Mucosa of rectum (tissue), 2 donors: ENCODE results near the gene GPRC6A.

Experiments used
- H3K27ac ChIP-seq, 2 donors: one replicate each; pipeline ENCODE4 v1.7.0; 2013; ENCODE audit warnings: inconsistent platforms in 2 of 2, low read depth in 2 of 2, low read length in 2 of 2
- H3K27me3 ChIP-seq, 2 donors: one replicate each; pipeline ENCODE4 v1.7.0; 2013; ENCODE audit warnings: low read length in 2 of 2; ENCODE audit not compliant: control insufficient read depth in 2 of 2, insufficient read depth in 2 of 2
- H3K36me3 ChIP-seq, 2 donors: one replicate each; pipeline ENCODE4 v1.7.0; 2013; ENCODE audit warnings: low read length in 2 of 2; ENCODE audit not compliant: control insufficient read depth in 2 of 2, insufficient read depth in 2 of 2
- H3K4me1 ChIP-seq, 2 donors: one replicate each; pipeline ENCODE4 v1.7.0; 2013; ENCODE audit warnings: low read length in 2 of 2, mild to moderate bottlenecking in 1 of 2; ENCODE audit not compliant: control insufficient read depth in 2 of 2, insufficient read depth in 2 of 2
- H3K4me3 ChIP-seq, 2 donors: one replicate each; pipeline ENCODE4 v1.7.0; 2013; ENCODE audit warnings: low read length in 2 of 2
- H3K9ac ChIP-seq, 2 donors: one replicate each; pipeline ENCODE4 v1.7.0; 2013; ENCODE audit warnings: low read length in 2 of 2, low read depth in 1 of 2, mild to moderate bottlenecking in 1 of 2
- H3K9me3 ChIP-seq, 2 donors: one replicate each; pipeline ENCODE4 v1.7.0; 2013; ENCODE audit warnings: low read length in 2 of 2; ENCODE audit not compliant: control insufficient read depth in 2 of 2
- donor health status: healthy.
- donor health status: Normal muscosa, but diverticular disease.

GPRC6A gene

GRCh38 chr6:116828983-116829382 lies at the start of gene GPRC6A:
TSS of gene GPRC6A (minus strand) at chr6:116829083. CDS start at chr6:116829013, 70 bp downstream.
- H3K27ac ChIP-seq: no peak within 1 kb of the TSS
- no peaks in the 10 kb centered on the region for H3K27me3 ChIP-seq
- H3K4me1 ChIP-seq: no peaks in the 10 kb centered on the region
- no peaks in the 10 kb centered on the region for H3K9me3 ChIP-seq
- no peak within 1 kb of the TSS for H3K4me3 ChIP-seq
- H3K9ac ChIP-seq: no peak within 1 kb of the TSS
- no peaks in the 10 kb centered on the region for H3K36me3 ChIP-seq

- no peak overlapping the region for H3K4me3 ChIP-seq
- H3K9ac ChIP-seq: no peak overlapping the region
- peaks cover 0 to 2% of the 10 kb centered on the region in 2 donors for H3K9me3 ChIP-seq
- H3K27ac ChIP-seq: no peak overlapping the region
- H3K36me3 ChIP-seq: no peaks in the 10 kb centered on the region
- peaks cover 23% of the 10 kb centered on the region in 2 donors for H3K27me3 ChIP-seq
- peaks cover 0 to 7% of the 10 kb centered on the region in 2 donors for H3K4me1 ChIP-seq
Measured at GRCh38 chr6:116877743-116878142, 48.9 kb upstream of the GPRC6A start.

GRCh38 chr6:116876635-116877611 lies 48.0 kb upstream of the GPRC6A start, which contains the start of gene RFX6:
TSS of gene RFX6 (plus strand) at chr6:116877242. CDS start at chr6:116877276, 34 bp downstream.
- peak within 1 kb of the TSS; percentile 50 to 52 for H3K4me3 ChIP-seq

GRCh38 chr6:116876107-116876506 lies 47.2 kb upstream of the GPRC6A start:
- H3K4me3 ChIP-seq: no peak overlapping the region
- no peaks in the 10 kb centered on the region for H3K36me3 ChIP-seq
- no peak overlapping the region for H3K27ac ChIP-seq
- H3K9me3 ChIP-seq: peaks cover 0 to 2% of the 10 kb centered on the region in 2 donors
- peaks cover 23% of the 10 kb centered on the region in 2 donors for H3K27me3 ChIP-seq
- H3K9ac ChIP-seq: no peak overlapping the region
- H3K4me1 ChIP-seq: peaks cover 0 to 7% of the 10 kb centered on the region in 2 donors

More at GRCh38 chr6:116876635-116877611, 48.0 kb upstream of the GPRC6A start, which contains the start of gene RFX6:
- Histone ChIP-seq H3K9ac (no peak within 1 kb of the TSS), H3K4me1 (peaks cover 0 to 7% of the 10 kb centered on the region in 2 donors), H3K27ac (no peak within 1 kb of the TSS), H3K36me3 (no peaks in the 10 kb centered on the region), H3K9me3 (peaks cover 0 to 2% of the 10 kb centered on the region in 2 donors), H3K27me3 (peaks cover 23% of the 10 kb centered on the region in 2 donors)

GRCh38 chr6:116872771-116873170 lies 43.9 kb upstream of the GPRC6A start:
- Histone ChIP-seq H3K9me3 (peaks cover 0 to 2% of the 10 kb centered on the region in 2 donors), H3K4me1 (peaks cover 0 to 7% of the 10 kb centered on the region in 2 donors), H3K4me3 (no peak overlapping the region), H3K36me3 (no peaks in the 10 kb centered on the region), H3K9ac (no peak overlapping the region), H3K27me3 (peaks cover 18 to 19% of the 10 kb centered on the region in 2 donors), H3K27ac (no peak overlapping the region)

GRCh38 chr6:116866281-116866871 lies 37.5 kb upstream of the GPRC6A start:
- H3K27ac ChIP-seq: no peak overlapping the region
- no peaks in the 10 kb centered on the region for H3K27me3 ChIP-seq
- H3K36me3 ChIP-seq: no peaks in the 10 kb centered on the region
- H3K4me3 ChIP-seq: no peak overlapping the region
- H3K9me3 ChIP-seq: no peaks in the 10 kb centered on the region
- H3K9ac ChIP-seq: no peak overlapping the region
- no peaks in the 10 kb centered on the region for H3K4me1 ChIP-seq

- peaks cover 0 to 7% of the 10 kb centered on the region in 2 donors for H3K9me3 ChIP-seq
- no peak overlapping the region for H3K4me3 ChIP-seq
- no peaks in the 10 kb centered on the region for H3K4me1 ChIP-seq
- H3K27ac ChIP-seq: no peak overlapping the region
- no peaks in the 10 kb centered on the region for H3K36me3 ChIP-seq
- H3K9ac ChIP-seq: no peak overlapping the region
- H3K27me3 ChIP-seq: no peaks in the 10 kb centered on the region
Measured at GRCh38 chr6:116859264-116859663, 30.4 kb upstream of the GPRC6A start.

GRCh38 chr6:116858060-116858459 lies 29.2 kb upstream of the GPRC6A start:
- Histone ChIP-seq H3K9me3 (peaks cover 0 to 7% of the 10 kb centered on the region in 2 donors), H3K27ac (no peak overlapping the region), H3K4me1 (no peaks in the 10 kb centered on the region), H3K27me3 (no peaks in the 10 kb centered on the region), H3K4me3 (no peak overlapping the region), H3K9ac (no peak overlapping the region), H3K36me3 (no peaks in the 10 kb centered on the region)

GRCh38 chr6:116847227-116847626 lies 18.3 kb upstream of the GPRC6A start:
- Histone ChIP-seq H3K27me3 (no peaks in the 10 kb centered on the region), H3K4me1 (no peaks in the 10 kb centered on the region), H3K9ac (no peak overlapping the region), H3K9me3 (no peaks in the 10 kb centered on the region), H3K36me3 (no peaks in the 10 kb centered on the region), H3K4me3 (no peak overlapping the region), H3K27ac (no peak overlapping the region)

- Histone ChIP-seq H3K9me3 (no peaks in the 10 kb centered on the region), H3K36me3 (no peaks in the 10 kb centered on the region), H3K27me3 (no peaks in the 10 kb centered on the region), H3K9ac (no peak overlapping the region), H3K4me3 (no peak overlapping the region), H3K4me1 (no peaks in the 10 kb centered on the region), H3K27ac (no peak overlapping the region)
Measured at GRCh38 chr6:116842459-116842858, 13.6 kb upstream of the GPRC6A start.
